Measurements from ENCODE around the gene ZHX3. TPM values are rescaled to one million over a fixed set of nuclear protein-coding genes. Genes with fewer than 3 reads are reported as not detected.

The ZHX3 gene
- total RNA-seq, 4 donors from 2014 or later = 89.3 to 173 (median 156) TPM

GRCh38 chr20:41304424-41305079 lies 13.0 kb downstream of the ZHX3 start:
- Histone ChIP-seq H3K27ac (replicated peaks in 1 of 4) (no peak overlapping the region), H3K4me1 (peaks cover 40 to 73% (median 63%) of the 10 kb centered on the region in 4 donors), H3K4me3 (no peak overlapping the region), H3K27me3 (no peaks in the 10 kb centered on the region), H3K36me3 (no peaks in the 10 kb centered on the region), H3K9me3 (no peaks in the 10 kb centered on the region)
- intact Hi-C loops (cut with DNase I) = no loop called here
- TF ChIP-seq POLR2AphosphoS5 (IDR thresholded peaks at IDR 0.05) (no peak), POLR2A (IDR thresholded peaks at IDR 0.05; ENCODE audit: low read depth) (no peak), EP300 (IDR thresholded peaks at IDR 0.05) (no peak)
- TF ChIP-seq, protein P1, sequence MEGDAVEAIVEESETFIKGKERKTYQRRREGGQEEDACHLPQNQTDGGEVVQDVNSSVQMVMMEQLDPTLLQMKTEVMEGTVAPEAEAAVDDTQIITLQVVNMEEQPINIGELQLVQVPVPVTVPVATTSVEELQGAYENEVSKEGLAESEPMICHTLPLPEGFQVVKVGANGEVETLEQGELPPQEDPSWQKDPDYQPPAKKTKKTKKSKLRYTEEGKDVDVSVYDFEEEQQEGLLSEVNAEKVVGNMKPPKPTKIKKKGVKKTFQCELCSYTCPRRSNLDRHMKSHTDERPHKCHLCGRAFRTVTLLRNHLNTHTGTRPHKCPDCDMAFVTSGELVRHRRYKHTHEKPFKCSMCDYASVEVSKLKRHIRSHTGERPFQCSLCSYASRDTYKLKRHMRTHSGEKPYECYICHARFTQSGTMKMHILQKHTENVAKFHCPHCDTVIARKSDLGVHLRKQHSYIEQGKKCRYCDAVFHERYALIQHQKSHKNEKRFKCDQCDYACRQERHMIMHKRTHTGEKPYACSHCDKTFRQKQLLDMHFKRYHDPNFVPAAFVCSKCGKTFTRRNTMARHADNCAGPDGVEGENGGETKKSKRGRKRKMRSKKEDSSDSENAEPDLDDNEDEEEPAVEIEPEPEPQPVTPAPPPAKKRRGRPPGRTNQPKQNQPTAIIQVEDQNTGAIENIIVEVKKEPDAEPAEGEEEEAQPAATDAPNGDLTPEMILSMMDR (IDR thresholded peaks at IDR 0.05) = no peak
- 86% methylated on average over 3 of the region's 3 CpGs for WGBS
- DNase-seq (ENCODE audit: extremely low spot score) = no peak

DNA sequence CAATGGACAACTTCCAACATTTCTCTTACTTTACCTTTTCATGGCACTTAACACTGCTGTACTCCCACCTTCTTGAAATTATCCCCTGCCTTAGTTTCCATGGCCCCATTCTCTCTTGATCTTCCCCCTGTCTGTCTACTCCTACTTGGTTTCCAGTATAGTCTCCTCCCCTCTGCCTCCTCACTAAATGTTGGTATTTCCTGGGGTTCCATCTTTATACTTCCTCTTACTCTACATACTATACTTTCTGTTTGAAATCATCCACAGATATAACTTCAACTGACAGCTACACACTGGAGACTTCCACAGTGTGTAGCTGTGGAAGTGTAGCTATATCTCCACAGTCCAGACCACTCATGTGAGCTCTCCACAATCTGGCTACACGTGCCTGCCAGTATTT lies 13.5 kb downstream of the ZHX3 start:
- intact Hi-C loops (cut with DNase I) = no loop called here
- no peaks in the 10 kb centered on the region for H3K9me3 ChIP-seq
- no peak overlapping the region for H3K27ac ChIP-seq (replicated peaks in 1 of 4)
- no peak for TF ChIP-seq POLR2AphosphoS5 (IDR thresholded peaks at IDR 0.05)
- TF ChIP-seq EP300 (IDR thresholded peaks at IDR 0.05) = no peak
- TF ChIP-seq, protein P1 (IDR thresholded peaks at IDR 0.05) = no peak
- no peak for TF ChIP-seq POLR2A (IDR thresholded peaks at IDR 0.05; ENCODE audit: low read depth)
- 86% methylated on average over 1 of the region's 1 CpG for WGBS
- DNase-seq (ENCODE audit: extremely low spot score) = no peak
- H3K4me3 ChIP-seq = no peak overlapping the region
- no peaks in the 10 kb centered on the region for H3K36me3 ChIP-seq
- H3K4me1 ChIP-seq = peaks cover 34 to 71% (median 59%) of the 10 kb centered on the region in 4 donors
- H3K27me3 ChIP-seq = no peaks in the 10 kb centered on the region

- WGBS = 88% methylated on average over 4 of the region's 4 CpGs
- Histone ChIP-seq H3K36me3 (peaks cover 0 to 3% (median 0%) of the 10 kb centered on the region in 4 donors), H3K4me3 (no peak overlapping the region), H3K9me3 (no peaks in the 10 kb centered on the region), H3K27me3 (no peaks in the 10 kb centered on the region), H3K4me1 (peaks cover 29 to 72% (median 60%) of the 10 kb centered on the region in 4 donors), H3K27ac (replicated peaks in 1 of 4) (peak overlapping the region in 2 of 4 donors; percentile 12 to 17)
- no peak for TF ChIP-seq POLR2A (IDR thresholded peaks at IDR 0.05; ENCODE audit: low read depth)
- TF ChIP-seq, protein P1 (IDR thresholded peaks at IDR 0.05) = no peak
- no peak for TF ChIP-seq POLR2AphosphoS5 (IDR thresholded peaks at IDR 0.05)
- no peak for TF ChIP-seq EP300 (IDR thresholded peaks at IDR 0.05)
- DNase-seq (ENCODE audit: extremely low spot score) = peak; percentile 47
- intact Hi-C loops (cut with DNase I) = no loop called here
Measured at GRCh38 chr20:41300886-41301285, 16.6 kb downstream of the ZHX3 start.

DNA sequence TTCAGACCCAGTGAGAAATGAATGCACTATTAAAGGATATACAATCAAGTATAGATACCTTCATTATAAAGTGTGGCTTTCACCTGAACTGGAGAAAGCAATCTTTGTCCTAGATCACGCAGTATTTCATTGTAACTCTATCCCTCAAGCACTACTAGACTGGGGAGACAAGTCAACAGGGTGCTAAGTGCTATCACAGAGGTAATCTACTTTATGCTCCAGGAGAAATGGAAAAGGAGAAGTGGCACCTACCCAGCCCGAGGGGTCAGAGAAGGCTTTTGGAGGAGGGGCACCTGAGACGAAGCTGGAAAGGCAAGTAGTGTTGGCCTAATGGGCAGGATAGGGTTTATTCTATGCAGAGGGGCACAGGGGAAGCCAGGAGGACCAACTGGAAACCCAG lies 17.1 kb downstream of the ZHX3 start:
- Histone ChIP-seq H3K27ac (replicated peaks in 1 of 4) (peak overlapping the region in 1 of 4 donors; percentile 12), H3K9me3 (no peaks in the 10 kb centered on the region), H3K4me3 (no peak overlapping the region), H3K27me3 (no peaks in the 10 kb centered on the region), H3K4me1 (peaks cover 29 to 77% (median 63%) of the 10 kb centered on the region in 4 donors), H3K36me3 (peaks cover 0 to 3% (median 0%) of the 10 kb centered on the region in 4 donors)
- TF ChIP-seq POLR2A (IDR thresholded peaks at IDR 0.05; ENCODE audit: low read depth) (no peak), EP300 (IDR thresholded peaks at IDR 0.05) (no peak), POLR2AphosphoS5 (IDR thresholded peaks at IDR 0.05) (no peak)
- TF ChIP-seq, protein P1 (IDR thresholded peaks at IDR 0.05) = no peak
- 83% methylated on average over 3 of the region's 3 CpGs for WGBS
- DNase-seq (ENCODE audit: extremely low spot score) = no peak
- intact Hi-C loops (cut with DNase I) = no loop called here

Data from esophagus muscularis mucosa (tissue), 4 donors.